NCI-H1105 (cell line): ENCODE data around the gene SLC17A7.

Experiments
- DNase-seq: peaks from one replicate; lab custom pipeline; 2025; lab: John Stamatoyannopoulos, UW

SLC17A7 gene

GRCh38 chr19:49408816-49409440, 32.4 kb downstream of the SLC17A7 start:
- DNase-seq = no peak

DNA sequence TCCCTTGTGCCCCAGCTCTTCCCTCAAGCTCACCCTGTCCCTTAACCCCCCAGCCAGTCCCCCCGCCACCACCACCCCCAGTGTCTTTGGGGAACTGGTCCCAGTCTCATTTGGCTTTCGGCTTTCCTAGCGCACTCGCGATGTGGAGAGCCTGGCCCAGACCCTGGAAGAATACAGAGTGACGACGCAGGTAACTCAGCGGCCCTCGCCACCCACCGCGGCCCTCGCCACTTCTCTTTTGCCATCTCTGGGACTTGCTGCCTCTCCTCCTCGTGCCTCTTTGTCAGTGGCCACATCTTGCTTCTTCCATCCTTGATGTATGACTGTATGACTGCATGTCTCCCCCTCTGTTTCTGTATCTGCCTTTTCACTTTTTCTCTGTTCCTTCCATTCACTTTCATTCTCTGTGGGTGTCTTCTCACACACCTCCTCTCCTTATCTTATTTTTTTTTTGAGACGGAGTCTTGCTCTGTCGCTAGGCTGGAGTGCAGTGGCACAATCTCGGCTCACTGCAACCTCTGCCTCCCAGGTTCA, 33.8 kb downstream of the SLC17A7 start:
- DNase-seq = no peak

DNA sequence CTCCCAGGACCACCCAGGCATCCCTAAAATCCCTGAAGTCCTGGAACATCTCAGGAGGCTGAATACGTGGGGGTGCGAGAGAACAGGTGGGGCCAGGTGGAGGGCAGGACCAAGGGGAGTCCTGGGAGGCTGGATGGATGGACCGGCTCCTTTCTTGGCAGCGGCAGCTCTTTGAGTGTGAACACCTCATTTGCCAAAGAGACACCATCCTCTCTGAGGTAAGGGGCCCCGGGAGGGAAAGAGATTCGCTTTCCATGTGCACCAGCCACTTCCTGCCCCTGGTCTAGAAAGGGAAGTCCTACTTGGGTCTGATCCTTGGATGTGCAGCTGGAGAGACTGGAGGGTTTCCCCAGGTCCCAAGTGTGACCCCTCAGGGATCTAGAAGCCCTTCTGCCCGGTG, 34.2 kb downstream of the SLC17A7 start:
- DNase-seq = no peak

GRCh38 chr19:49403404-49404187, 37.7 kb downstream of the SLC17A7 start:
- peak; percentile 20 for DNase-seq

DNA sequence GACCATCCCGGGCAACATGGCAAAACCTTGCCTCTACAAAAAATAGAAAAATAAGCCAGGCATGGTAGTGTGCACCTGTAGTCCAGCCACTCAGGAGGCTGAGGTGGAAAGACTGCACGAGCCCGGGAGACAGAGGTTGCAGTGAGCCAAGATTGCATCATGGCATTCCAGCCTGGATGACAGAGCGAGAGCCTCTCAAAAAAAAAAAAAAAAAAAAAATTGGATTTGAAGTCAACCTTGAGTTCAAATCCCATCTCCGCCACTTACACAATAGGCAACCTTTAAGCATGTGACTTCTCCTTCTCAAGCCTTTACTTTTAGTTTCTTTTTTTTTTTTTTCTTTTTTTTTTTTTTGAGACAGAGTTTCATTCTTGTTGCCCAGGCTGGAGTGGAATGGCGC, 41.3 kb downstream of the SLC17A7 start:
- DNase-seq = no peak

- DNase-seq = no peak
These were observed 42.4 kb downstream of the SLC17A7 start for GRCh38 chr19:49398931-49399330.

- DNase-seq = no peak
These were observed 43.2 kb downstream of the SLC17A7 start for GRCh38 chr19:49398001-49398615.

DNA sequence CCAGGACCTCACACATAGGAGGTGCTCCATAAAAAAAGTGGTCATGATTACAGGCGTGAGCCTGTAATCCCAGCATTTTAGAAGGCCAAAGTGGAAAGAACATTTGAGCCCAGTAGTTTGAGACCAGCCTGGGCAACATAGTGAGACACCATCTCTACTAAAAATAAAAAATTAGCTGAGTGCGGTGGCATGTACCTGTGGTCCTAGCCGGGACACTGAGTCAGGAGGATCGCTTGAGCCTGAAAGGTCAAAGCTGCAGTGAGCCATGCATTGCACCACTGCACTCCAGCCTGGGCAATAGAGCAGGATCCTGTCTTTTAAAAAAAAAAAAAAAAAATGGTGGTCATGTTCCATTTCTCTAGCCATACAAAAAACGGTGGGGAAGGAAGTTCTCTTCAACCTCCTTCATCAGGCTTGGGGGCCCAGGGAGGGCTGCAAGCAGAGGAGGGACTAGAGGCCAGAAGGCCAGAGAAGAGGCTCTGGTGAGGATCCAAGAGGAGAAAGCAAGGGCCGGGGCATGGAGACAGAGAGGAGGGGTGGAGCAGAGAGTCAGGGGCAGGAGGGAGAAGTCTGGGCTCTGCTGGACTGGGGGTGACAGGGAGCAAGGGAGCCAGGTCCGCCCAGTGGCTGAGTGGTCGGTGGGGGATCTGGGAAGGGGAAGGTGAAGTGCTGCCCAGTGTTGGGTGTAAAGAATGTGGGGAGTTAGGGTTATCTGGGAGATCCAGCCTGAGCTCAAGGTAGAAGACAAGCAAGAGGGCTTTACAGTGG, 44.4 kb downstream of the SLC17A7 start:
- no peak for DNase-seq

DNA sequence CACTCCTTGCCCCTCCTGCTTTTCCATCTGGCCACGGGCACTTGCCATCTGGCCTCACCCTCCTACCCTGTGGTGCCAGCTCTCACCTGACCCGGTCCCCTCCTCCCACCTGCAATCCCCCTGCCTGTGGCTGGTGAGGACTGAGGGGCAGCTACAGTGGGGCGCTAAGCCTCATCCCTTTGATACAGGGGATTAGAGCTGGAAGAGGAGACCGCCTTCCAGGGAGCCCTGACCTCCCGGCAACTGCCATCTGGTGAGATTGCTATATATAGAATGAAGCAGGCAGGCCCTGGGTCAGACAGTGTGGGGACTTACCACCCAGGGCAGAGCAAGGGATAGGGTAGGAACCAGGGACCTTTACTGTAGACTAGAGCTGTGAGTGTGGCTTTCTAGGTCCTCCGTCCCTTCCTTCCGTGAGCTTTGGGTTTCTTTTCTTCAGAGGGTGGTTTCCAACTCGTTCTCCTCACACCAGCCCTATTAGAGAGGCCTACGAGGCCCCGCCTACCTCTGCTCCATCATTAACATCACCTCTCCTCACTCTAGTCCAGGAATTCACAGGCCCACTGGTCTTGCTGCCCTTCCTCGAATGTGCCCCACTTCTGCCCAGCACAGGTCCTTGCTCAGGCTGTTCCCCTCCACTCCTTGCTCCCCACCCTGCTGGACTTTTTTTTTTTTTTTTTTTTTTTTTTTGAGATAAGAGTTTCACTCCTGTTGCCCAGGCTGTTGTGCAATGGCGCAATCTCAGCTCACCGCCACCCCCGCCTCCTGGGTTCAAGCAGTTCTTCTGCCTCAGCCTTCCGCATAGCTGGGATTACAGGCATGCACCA, 45.5 kb downstream of the SLC17A7 start:
- no peak for DNase-seq

DNA sequence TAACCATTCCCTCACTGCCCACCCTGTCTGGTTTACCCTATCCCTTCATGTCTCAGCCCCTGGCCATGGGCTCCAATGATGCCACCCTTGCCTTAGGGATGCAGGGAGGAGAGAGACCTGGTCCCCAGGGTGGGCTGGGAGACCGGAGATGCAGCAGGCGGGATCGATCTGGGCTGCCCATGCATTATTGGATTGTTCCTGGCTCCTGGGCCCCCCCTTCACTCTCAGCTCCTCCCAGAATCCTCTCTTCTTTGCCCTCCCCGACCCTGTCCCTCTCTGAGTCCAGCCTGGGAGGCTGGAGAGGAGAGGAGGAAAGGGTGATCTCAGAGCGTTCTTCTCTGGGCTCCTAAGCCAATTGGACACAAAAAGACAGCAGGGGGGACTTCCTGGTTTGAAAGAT, 47.4 kb downstream of the SLC17A7 start:
- no peak for DNase-seq

- DNase-seq = peak; percentile 70
These were observed 49.5 kb downstream of the SLC17A7 start for GRCh38 chr19:49391581-49392399.

GRCh38 chr19:49390929-49391359, 50.4 kb downstream of the SLC17A7 start:
- DNase-seq = no peak

- no peak for DNase-seq
These were observed 51.0 kb downstream of the SLC17A7 start for GRCh38 chr19:49390131-49390928.

DNA sequence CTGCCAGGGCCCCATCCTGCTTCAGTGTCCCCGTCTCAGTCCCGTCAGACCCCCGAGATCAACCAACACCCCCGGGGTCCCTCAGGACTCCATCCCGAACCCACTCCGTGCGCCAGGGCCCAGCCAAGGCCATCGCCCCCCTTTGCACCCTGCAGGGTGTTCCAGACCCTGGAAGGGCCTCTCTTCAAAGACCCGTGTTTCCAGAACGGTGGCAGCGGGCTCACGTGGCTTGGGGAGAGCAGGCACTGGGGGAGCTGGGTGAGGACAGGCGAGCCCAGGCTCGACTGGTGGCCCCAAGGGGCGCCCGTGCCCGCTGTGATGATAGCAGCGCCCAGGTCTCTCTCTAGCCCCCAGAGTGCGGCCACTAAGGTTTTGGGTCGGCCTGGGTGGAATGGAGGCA, 51.9 kb downstream of the SLC17A7 start:
- DNase-seq = no peak

GRCh38 chr19:49387936-49388372, 53.4 kb downstream of the SLC17A7 start, which contains the start of gene KASH5:
Gene KASH5, plus strand, starts transcription at chr19:49388249. Its CDS starts 2,635 bp downstream, at chr19:49390884.
- no peak for DNase-seq

GRCh38 chr19:49383599-49383998, 57.7 kb downstream of the SLC17A7 start:
- DNase-seq = no peak

DNA sequence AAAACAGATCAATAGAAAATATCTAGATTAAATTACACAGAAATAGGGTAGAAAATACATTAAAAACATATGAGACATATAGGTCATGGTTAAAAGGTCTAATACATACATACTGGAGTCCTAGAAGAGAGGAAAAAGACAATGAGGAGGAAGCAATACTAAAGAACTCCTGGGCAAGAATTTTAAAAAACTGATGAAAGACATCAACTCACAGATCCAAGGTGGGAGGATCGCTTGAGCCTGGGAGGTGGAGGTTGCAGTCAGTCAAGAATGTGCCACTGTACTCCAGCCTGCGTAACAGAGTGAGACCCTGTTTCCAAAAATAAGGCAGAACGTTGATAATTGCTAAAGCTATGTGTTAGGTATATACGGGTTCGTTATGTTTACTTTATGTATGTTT, 58.7 kb downstream of the SLC17A7 start:
- DNase-seq = no peak

GRCh38 chr19:49380391-49380790, 60.9 kb downstream of the SLC17A7 start:
- no peak for DNase-seq
